Measurements from ENCODE around the gene CSMD2.

CSMD2 gene

GRCh38 chr1:33656467-33657005 is 508.5 kb downstream of the CSMD2 start:
- no peak for DNase-seq

GRCh38 chr1:33655496-33655895 is 509.5 kb downstream of the CSMD2 start:
- no peak for DNase-seq

- no peak for DNase-seq
These were observed 510.7 kb downstream of the CSMD2 start for GRCh38 chr1:33654267-33654834.

GRCh38 chr1:33653226-33653625 is 511.8 kb downstream of the CSMD2 start:
- DNase-seq, result no peak

- no peak for DNase-seq
These were observed 514.3 kb downstream of the CSMD2 start for GRCh38 chr1:33650708-33651107.

- DNase-seq, result no peak
These were observed 515.3 kb downstream of the CSMD2 start for GRCh38 chr1:33649759-33650158.

- no peak for DNase-seq
These were observed 521.8 kb downstream of the CSMD2 start for GRCh38 chr1:33643216-33643615.

- DNase-seq, result peak; percentile 5
These were observed 523.8 kb downstream of the CSMD2 start for GRCh38 chr1:33641104-33641830.

GRCh38 chr1:33640114-33640660 is 524.8 kb downstream of the CSMD2 start:
- DNase-seq, result no peak

- DNase-seq, result no peak
These were observed 527.1 kb downstream of the CSMD2 start for GRCh38 chr1:33637846-33638440.

GRCh38 chr1:33636209-33636608 is 528.8 kb downstream of the CSMD2 start:
- DNase-seq, result no peak

- no peak for DNase-seq
These were observed 529.6 kb downstream of the CSMD2 start for GRCh38 chr1:33635336-33636012.

- no peak for DNase-seq
These were observed 530.2 kb downstream of the CSMD2 start for GRCh38 chr1:33634806-33635205.

- DNase-seq, result no peak
These were observed 530.9 kb downstream of the CSMD2 start for GRCh38 chr1:33634143-33634542.

GRCh38 chr1:33633019-33633801 is 531.8 kb downstream of the CSMD2 start:
- peak; percentile 89 for DNase-seq

GRCh38 chr1:33630686-33631085 is 534.3 kb downstream of the CSMD2 start:
- DNase-seq, result no peak

GRCh38 chr1:33626801-33627200 is 538.2 kb downstream of the CSMD2 start:
- no peak for DNase-seq

GRCh38 chr1:33624991-33625870 is 539.8 kb downstream of the CSMD2 start:
- DNase-seq, result no peak

- DNase-seq, result no peak
These were observed 540.6 kb downstream of the CSMD2 start for GRCh38 chr1:33624261-33624990.

GRCh38 chr1:33623811-33624210 is 541.2 kb downstream of the CSMD2 start:
- DNase-seq, result no peak

- no peak for DNase-seq
These were observed 542.3 kb downstream of the CSMD2 start for GRCh38 chr1:33622757-33623156.
